Testis (tissue), 2 donors: Measurements from ENCODE around the gene RNGTT.

Source experiments
- CTCF ChIP-seq, 3 experiments: fragments of 450-650 bp in 2 of 3; fragments of 200-600 bp in 1 of 3; sonication (generic) in 1 of 3; IDR thresholded peaks; one replicate each; pipeline ENCODE4 v1.5.1; 2016 to 2019; ENCODE audit warnings: antibody characterized with exemption in 3 of 3, mild to moderate bottlenecking in 2 of 3, moderate library complexity in 1 of 3
- POLR2A ChIP-seq: fragments of 450-650 bp; IDR thresholded peaks from one replicate; pipeline ENCODE4 v1.6.1; 2017; ENCODE audit warnings: antibody characterized with exemption, mild to moderate bottlenecking, moderate library complexity

GRCh38 chr6:88626460-88626859, 337.0 kb downstream of the RNGTT start:
- TF ChIP-seq CTCF (IDR thresholded peaks at IDR 0.05) (no peak), POLR2A (no peak)
